GM19238 (cell line): ENCODE results near the gene SLC25A30.
"Not testable (repeated sequence)": the region's sequence is repeated elsewhere in the genome, so short reads cannot be mapped to it uniquely, and the experiment has no call there.

Source experiments
- DNase-seq: peaks from one replicate; pipeline ENCODE4 v3.0.0; 2011; ENCODE audit warnings: low spot score; ENCODE audit not compliant: insufficient read length

Gene SLC25A30

DNA sequence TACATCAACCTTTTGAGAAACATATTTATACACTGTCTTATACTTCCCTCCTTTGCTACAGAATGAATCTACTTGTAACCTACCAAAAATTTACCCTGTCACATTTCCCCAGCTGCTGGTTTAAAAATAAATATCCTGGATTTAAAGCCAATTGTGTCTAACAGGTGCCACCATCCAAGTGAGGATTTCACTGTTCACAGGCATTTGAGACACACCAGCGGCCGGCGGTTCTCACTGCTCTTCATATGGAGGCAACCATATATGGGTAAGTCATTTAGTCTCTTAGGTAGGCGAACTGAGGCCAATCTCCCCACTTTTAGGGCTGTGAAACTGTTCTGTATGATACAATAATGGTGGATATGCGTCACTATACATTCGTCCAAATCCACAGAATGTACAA, 26.2 kb downstream of the SLC25A30 start:
- no peak for DNase-seq

DNA sequence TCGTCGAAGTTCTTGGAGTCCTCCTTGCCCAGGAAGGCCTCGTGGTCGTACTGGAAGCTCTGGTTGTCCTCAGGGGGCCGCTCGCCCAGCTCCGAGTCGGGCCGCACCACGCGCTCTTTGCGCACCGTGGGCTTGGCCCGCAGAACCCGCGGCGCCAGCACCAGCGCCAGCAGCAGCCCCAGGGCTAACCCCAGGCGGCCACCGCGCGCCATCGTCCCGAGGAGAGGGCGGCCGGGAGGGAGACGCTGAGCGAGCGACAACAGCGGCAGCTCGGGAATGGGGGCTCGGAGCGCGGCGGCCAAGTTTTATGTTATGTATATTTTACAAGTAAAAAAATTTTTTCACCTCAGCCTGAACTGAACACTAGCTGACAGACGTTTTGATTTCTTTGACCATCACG, 27.0 kb downstream of the SLC25A30 start:
- DNase-seq, result not testable (repeated sequence)

DNA sequence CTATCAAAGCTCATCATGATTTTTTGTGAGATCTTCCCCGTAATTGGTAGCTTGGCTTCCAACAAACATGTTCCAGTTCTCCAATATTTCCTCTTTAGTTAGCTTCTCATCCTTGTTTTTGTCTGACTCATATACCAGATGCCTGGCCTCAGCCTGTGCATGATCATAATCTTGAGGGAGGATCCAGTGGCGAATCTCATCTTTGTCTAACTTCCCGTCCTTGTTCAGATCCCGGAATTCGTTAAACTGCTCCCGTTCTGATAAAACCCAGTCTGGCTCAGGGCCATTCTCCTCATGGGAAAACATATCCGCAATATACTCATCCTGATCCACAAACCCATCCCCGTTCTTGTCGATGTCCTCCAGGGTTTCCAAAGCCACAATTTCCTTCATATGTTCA, 27.8 kb downstream of the SLC25A30 start:
- DNase-seq, result not testable (repeated sequence)

DNA sequence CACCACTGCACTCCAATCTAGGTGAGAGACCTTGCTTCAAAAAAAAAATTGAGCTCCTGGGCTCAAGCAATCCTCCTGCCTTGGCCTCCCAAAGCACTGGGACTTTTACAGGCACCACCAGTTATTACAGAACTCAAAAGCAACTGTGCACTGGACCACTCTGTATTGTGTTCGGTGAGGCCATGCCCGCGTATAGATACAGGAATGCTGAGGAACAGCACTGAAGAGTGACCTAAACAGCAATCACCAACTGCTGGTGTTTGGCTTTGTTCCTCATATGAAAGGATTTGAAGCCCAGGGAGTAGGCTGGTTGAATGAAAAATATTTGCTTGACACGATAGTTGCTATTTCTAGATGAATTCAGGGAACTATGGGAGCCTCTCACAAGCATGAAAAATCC, 29.5 kb downstream of the SLC25A30 start:
- DNase-seq, result no peak

DNA sequence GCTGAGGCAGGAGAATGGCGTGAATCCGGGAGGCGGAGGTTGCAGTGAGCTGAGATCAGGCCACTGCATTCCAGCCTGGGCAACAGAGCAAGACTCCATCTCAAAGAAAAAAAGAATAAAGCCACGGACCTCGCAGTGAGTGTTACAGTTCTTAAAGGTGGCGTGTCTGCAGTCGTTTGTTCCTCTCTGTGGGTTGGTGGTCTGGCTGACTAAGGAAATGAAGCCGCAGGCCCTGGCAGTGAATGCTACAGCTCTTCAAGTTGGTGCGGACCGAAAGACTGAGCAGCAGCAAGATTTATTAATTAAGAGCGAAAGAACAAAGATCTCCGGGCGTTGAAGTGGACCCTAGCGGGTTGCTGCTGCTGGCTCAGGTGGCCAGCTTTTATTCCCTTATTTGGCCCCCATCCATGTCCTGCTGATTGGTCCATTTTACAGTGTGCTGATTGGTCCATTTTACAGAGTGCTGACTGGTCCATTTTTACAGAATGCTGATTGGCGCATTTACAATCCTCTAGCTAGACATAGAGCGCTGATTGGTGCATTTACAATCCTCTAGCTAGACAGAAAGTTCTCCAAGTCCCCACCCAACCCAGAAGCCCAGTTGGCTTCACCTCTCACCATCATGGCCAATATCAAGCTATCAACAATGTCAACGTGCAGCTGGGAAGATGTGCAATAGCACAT, 31.1 kb downstream of the SLC25A30 start:
- not testable (repeated sequence) for DNase-seq

DNA sequence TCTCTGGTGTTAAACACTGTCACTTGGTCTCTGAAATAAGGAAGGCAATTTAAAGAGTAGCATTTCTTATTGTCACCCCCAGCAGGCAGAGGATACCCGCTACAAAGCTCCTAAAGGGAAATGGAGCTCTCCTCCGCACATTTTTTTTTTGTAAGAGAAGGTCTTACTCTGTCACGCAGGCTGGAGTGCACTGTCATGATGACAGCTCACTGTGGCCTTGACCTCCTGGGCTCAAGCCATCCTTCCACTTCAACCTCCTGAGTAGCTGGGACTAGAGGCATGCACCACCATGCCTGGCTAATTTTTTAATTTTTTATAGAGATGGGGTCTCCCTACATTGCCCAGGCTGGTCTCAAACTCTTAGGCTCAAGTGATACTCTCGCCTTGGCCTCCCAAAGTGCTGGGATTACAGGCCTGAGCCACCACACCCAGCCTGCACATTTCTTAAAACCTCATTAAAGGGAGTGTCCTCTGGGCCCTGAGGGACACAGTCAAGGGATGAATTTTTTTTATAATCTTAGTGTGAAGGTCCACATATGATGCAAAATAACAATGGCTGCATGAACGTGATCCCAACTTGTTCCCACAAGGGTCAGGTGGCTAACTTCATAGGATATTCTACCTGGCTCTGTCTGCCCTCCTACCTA, 32.1 kb downstream of the SLC25A30 start:
- no peak for DNase-seq

DNA sequence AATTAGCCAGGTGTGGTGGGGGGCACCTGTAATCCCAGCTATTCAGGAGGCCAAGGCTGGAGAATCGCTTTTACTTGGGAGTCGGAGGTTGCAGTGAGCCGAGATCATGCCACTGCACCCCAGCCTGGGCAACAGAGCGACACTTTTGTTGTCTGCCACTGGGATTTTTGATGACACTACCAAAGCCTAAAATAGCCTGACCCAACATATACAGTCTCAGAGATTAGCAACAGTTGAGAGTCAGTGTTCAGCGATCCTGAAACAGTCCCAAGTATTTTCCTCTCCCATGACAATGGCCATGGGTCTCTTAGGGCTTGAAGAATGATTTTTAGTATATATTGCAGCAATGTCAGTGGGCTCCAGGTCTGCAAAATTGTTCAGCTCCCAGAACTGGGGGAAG, 32.9 kb downstream of the SLC25A30 start:
- no peak for DNase-seq

DNA sequence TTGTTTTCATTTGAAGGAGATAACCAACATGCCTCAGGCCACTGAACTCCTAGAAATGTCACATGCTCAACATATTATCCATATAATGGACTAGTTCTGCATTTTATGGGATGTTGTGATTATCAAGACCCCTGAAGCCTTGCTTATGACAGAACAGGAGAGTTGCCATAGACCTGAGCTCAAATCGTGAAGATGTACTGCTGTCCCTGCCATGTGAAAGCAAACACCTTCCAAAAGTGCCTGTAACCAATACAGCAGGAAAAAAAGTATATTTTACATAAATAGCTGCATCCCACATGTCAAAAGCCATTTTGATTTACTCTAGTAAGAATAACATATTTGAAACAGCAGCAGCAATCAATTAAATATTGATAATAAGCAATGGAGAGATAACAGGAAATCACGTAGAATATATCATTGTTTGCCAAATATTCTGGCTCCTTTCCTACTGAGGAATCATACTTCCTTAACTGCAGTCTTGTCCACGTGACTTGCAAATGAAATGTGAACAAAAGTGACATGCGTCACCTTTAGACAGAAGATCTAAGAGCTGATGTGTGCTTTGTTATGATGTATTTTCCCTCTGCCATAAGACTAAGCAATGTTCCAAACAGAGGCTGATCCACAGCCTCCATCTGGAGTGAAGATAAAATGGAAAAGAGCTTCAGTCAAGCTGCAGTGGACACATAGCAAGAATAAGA, 33.5 kb downstream of the SLC25A30 start:
- no peak for DNase-seq

DNA sequence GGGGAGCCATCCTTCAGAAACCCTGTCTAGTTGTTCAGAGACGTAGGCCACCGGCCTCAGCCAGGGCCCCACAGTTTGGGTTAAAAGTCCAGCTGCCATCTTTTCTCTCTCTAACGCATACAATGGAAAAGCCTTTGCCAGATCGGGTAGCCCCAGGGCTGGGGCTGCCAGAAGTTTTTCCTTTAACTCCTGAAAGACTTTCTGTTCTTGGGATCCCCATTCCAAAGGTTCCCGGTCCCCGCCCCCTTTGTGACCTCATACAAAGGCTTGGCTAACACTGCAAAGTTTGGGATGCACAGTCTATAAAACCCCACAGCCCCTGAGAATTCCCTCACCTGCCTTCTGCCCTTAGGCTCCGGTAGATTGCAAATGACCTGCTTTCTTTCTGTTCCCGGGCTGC, 35.4 kb downstream of the SLC25A30 start:
- DNase-seq, result not testable (repeated sequence)

DNA sequence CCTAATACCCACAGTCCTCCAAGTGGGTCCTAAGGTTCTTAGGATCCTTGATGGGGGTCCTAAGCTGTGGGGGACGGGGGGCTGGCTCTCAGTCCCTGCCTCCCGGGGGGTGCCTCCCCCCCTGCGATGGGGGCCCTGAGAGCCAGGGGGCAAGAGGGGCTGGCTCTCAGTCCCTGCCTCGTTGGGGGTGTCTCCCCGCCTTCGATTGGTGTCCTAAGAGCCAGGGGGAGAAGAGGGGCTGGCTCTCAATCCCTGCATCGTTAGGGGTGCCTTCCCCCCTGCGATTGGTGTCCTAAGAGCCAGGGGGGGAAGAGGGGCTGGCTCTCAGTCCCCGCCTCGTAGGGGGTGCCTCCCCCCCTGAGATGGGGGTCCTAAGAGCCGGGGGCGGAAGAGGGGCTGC, 37.0 kb downstream of the SLC25A30 start:
- no peak for DNase-seq

DNA sequence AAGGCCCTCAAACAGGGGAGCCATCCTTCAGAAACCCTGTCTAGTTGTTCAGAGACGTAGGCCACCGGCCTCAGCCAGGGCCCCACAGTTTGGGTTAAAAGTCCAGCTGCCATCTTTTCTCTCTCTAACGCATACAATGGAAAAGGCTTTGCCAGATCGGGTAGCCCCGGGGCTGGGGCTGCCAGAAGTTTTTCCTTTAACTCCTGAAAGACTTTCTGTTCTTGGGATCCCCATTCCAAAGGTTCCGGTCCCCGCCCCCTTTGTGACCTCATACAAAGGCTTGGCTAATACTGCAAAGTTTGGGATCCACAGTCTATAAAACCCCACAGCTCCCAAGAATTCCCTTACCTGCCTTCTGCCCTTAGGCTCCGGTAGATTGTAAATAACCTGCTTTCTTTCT, 37.5 kb downstream of the SLC25A30 start:
- DNase-seq, result not testable (repeated sequence)

DNA sequence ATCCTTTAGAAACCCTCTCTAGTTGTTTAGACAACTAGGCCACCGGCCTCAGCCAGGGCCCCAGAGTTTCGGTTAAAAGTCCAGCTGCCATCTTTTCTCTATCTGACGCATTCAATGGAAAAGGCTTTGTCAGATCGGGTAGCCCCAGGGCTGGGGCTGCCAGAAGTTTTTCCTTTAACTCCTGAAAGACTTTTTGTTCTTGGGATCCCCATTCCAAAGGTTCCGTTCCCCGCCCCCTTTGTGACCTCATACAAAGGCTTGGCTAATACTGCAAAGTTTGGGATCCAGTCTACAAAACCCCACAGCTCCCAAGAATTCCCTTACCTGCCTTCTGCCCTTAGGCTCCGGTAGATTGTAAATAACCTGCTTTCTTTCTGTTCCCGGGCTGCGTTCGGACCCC, 38.7 kb downstream of the SLC25A30 start:
- DNase-seq, result not testable (repeated sequence)

DNA sequence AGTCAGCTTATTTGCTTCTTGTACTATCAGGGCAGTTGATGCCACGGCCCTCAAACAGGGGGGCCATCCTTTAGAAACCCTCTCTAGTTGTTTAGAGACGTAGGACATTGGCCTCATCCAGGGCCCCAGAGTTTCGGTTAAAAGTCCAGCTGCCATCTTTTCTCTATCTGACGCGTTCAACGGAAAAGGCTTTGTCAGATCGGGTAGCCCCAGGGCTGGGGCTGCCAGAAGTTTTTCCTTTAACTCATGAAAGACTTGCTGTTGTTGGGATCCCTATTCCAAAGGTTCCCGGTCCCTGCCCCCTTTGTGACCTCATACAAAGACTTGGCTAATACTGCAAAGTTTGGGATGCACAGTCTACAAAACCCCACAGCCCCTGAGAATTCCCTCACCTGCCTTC, 39.4 kb downstream of the SLC25A30 start:
- not testable (repeated sequence) for DNase-seq

DNA sequence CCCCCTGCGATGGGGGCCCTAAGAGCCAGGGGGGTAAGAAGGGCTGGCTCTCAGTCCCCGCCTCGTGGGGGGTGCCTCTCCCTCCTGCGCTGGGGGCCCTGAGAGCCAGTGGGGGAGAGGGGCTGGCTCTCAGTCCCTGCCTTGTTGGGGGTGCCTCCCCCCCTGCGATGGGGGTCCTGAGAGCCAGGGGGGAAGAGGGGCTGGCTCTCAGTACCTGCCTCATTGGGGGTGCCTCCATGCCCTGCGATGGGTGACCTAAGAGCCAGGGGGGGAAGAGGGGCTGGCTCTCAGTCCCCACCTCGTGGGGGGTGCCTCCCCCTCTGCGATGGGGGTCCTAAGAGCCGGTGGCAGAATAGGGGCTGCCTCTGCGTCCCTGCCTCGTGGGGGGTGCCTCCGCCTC, 40.9 kb downstream of the SLC25A30 start:
- not testable (repeated sequence) for DNase-seq

DNA sequence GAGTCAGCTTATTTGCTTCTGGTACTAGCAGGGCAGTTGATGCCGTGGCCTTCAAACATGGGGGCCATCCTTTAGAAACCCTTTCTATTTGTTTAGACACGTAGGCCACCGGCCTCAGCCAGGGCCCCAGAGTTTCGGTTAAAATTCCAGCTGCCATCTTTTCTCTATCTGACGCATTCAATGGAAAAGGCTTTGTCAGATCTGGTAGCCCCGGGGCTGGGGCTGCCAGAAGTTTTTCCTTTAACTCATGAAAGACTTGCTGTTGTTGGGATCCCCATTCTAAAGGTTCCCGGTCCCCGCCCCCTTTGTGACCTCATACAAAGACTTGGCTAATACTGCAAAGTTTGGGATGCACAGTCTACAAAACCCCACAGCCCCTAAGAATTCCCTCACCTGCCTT, 41.5 kb downstream of the SLC25A30 start:
- DNase-seq, result not testable (repeated sequence)

DNA sequence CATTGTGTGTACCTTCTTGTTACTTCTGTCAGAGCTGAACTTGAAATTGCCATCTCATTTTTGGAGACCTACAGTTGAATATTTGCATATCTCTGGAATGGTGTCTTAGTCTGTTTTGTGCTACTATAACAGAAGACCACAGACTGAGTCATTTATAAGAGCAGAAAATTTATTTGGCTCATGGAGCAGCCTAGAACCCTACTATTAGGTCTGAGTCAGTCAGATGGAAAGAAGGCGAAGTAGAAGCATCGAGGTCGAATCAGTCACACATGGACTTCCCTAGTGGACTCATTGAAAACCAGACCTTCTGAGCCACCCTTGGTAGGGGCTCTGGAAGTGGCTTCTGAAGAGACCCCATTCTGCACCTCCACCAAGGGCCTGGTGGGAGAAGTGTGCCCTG, 43.3 kb downstream of the SLC25A30 start:
- no peak for DNase-seq

DNA sequence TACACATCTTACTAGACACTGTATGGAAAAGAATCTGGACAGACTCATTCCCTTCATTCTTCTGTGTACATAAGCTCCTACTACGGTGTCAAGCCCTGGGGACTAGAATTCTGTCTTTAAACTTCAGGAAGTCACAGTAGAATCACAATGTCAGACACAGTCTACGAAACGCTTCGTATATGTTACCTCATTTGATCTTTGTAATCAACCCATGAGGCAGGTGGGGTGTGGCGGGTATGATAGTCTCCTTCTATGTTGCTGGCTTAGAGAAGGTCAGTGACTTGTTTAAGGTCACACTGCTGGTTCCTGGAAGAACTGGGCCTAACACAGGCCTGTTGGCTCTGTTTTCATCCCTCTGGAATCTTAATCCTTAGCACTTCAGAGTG, 45.0 kb downstream of the SLC25A30 start:
- DNase-seq, result no peak

DNA sequence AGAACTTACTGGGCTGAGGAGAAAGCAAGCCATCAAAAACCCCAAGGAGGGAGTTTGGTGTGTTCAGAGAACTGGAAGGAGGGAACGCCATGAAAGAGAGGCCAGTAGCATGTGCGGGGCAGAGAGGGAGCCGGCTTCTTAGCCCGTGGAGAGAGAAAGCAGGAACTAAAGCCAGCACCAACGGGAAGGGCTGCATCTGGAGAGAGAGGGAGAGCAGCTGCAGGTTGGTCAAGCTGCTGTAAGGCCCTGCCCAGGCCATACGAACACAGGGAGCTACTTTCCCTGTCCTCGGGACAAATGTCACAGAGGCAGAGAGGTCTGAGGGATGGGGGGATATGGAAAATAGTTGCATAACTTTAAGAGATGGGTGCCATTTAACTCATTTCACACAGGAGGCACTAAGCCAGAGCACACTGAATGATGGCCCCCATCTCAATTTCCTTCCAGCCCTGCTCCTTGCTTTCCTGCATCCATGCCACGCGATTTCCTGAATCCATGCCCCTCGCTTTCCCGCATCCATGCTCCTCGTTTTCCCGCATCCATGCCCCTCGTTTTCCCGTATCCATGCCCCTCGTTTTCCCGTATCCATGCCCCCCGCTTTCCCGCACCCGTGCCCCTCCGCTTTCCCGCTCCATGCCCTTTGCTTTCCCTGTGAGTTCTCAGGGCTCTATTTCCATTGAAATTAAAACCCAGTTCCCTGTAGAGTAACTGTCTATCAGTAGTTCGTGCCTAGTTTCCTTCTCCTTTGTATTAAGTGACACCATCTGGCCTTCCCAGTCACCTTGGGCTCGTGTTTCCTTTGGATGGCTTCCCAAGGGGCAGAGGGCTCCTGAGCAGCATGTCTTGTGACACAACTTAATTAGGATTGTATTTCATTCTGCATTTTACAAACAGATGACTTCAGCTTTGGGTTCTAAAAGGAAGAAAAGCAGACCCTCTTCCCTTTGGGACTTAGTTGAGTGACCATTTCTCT, 45.7 kb downstream of the SLC25A30 start:
- DNase-seq, result no peak

DNA sequence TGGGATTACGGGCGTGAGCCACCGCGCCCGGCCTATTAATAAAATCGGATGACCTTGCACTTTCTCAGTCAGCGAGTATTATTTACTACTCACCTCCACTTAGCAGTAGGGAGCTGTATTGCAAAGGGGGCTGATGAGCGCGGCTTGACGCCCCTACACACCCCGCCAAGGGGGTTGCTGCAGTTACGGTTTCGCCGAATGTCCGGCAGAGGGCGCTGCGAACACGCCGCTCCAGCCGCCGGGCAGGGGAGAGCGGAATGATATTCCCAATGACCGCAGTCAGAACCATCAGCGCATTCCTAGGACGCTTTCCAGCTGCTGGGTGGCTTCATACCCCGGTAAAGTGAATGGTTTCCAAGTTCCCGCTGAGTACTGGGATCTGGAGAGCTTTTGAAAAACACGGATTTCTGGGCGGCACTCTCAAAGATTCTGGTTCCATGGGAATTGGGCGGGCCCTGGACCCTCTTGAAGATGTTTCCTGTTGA, 47.2 kb downstream of the SLC25A30 start:
- peak; percentile 52 for DNase-seq

DNA sequence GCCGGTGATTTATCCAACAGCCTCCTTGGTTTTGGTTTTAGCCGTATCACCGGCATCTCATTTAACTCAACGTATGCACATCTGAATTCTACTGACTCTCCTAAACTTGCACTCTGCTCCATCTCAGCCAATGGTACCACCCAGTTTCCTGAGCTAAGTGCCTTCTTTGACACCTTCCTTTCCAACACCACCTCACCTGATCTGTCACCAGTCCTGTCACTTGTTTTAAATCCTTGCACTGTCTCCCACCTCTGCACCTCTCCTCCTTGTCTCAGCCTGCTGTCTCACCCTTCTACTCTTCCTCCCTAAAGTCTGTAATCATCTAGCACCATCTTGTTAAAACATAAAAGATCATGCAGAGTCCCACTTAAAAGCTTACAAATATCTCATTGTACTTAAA, 49.1 kb downstream of the SLC25A30 start:
- no peak for DNase-seq

DNA sequence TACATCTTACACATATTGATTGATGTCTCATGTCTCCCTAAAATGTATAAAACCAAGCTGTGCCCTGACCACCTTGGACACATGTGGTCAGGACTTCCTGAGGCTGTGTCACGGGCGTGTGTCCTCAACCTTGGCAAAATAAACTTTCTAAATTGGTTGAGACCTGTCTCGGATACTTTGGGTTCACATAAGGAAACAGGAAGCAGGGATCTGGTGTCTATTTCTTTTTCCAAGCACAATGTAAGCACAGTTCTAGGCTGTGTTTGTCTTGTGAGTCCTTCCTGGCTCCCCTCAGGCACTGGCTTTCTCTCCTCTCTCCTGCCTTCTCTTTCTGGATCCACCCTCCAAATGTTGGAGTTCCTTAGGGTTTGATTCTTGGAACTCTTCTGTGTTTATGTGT, 49.6 kb downstream of the SLC25A30 start:
- no peak for DNase-seq
